ENCODE data around the gene FBXO41. TPM values are rescaled to one million over a fixed set of nuclear protein-coding genes. Genes with fewer than 3 reads are reported as not detected.

Gene FBXO41
- total and polyA plus RNA-seq, 2 donors (not counting 3 experiments of a cell fraction or from before 2014, with no cell fraction given), result 0.88 to 1.5 TPM

DNA sequence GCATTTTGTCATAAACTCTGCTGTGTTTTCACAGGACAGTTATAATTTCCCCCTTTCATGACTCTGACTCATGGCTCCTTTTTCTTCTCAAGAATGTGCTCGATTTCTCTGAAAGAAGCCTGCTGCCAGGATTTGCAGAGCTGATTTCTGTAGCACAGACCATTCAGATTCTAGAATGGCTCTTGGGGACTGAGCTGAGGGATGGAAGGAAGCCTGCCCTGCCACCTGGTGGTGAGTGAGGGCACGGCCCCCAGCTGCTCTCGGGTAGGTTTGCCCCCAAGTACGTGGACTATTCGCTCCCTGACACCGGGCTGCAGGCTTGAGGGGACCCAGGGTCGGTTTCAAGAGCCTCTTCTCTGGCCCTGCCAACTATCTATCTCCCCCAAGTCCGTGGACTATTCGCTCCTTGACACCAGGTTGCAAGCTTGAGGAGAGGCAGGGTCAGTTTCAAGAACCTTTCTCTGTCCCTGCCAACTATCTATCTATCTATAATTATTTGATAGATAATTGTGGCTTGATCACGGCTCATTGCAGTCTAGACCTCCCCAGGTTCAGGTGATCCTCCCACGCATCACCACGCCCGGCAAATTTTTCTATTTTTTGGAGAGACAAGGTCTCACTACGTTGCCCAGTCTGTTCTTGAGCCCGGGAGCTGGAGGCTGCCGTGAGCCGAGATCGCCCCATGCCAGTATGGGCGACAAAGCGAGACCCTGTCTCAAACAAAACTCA is 71.7 kb downstream of the FBXO41 start:
- H3K36me3 ChIP-seq (ENCODE audit: control insufficient read depth in 2 of 2, extremely low read depth in 1 of 2, insufficient read depth in 2 of 2, low read length in 2 of 2), result no peaks in the 10 kb centered on the region
- no peak overlapping the region for H3K4me2 ChIP-seq (ENCODE audit: insufficient read depth, low read length)
- BruUV-seq (replicated peaks), result no TSS peak
- H3K4me3 ChIP-seq (replicated peaks in 1 of 3; ENCODE audit: insufficient read depth in 1 of 3, low read depth in 1 of 3, low read length in 3 of 3), result no peak overlapping the region
- no peak overlapping the region for H2AFZ ChIP-seq (ENCODE audit: low read depth, low read length)
- POLR2A ChIA-PET, result no interaction called here
- H4K20me1 ChIP-seq (replicated peaks; ENCODE audit: control insufficient read depth, extremely low read depth, insufficient read depth, low read length), result no peaks in the 10 kb centered on the region
- DNase-seq (ENCODE audit: low read depth, low spot score), result peak; percentile 77
- H3K27me3 ChIP-seq (ENCODE audit: control insufficient read depth in 2 of 2, insufficient read depth in 2 of 2, low read length in 2 of 2), result peaks cover 0 to 5% of the 10 kb centered on the region in 2 experiments
- no peaks in the 10 kb centered on the region for H3K9me3 ChIP-seq (replicated peaks; ENCODE audit: control insufficient read depth, insufficient read depth, low read length)
- TF ChIP-seq, protein P1, sequence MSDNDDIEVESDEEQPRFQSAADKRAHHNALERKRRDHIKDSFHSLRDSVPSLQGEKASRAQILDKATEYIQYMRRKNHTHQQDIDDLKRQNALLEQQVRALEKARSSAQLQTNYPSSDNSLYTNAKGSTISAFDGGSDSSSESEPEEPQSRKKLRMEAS (IDR thresholded peaks at IDR 0.05; ENCODE audit: insufficient read depth, insufficient read length), result no peak
- TF ChIP-seq, protein P2, sequence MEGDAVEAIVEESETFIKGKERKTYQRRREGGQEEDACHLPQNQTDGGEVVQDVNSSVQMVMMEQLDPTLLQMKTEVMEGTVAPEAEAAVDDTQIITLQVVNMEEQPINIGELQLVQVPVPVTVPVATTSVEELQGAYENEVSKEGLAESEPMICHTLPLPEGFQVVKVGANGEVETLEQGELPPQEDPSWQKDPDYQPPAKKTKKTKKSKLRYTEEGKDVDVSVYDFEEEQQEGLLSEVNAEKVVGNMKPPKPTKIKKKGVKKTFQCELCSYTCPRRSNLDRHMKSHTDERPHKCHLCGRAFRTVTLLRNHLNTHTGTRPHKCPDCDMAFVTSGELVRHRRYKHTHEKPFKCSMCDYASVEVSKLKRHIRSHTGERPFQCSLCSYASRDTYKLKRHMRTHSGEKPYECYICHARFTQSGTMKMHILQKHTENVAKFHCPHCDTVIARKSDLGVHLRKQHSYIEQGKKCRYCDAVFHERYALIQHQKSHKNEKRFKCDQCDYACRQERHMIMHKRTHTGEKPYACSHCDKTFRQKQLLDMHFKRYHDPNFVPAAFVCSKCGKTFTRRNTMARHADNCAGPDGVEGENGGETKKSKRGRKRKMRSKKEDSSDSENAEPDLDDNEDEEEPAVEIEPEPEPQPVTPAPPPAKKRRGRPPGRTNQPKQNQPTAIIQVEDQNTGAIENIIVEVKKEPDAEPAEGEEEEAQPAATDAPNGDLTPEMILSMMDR (IDR thresholded peaks at IDR 0.05; ENCODE audit: extremely low read depth in 1 of 2, insufficient read depth in 1 of 2, low read depth in 1 of 2, low read length in 2 of 2), result peak; percentile 96 to 99
- H3K9me1 ChIP-seq (replicated peaks; ENCODE audit: control insufficient read depth, extremely low read depth, insufficient read depth, low read length), result no peaks in the 10 kb centered on the region
- H3K79me2 ChIP-seq (ENCODE audit: control insufficient read depth, insufficient read depth, low read length), result peaks cover 16% of the 10 kb centered on the region
- no peak overlapping the region for H3K27ac ChIP-seq (ENCODE audit: insufficient read depth, low read depth, low read length)
- dilution Hi-C loops (cut with MboI; ENCODE audit: extremely low pct_ligation_motif_present, low sequenced_read_pairs) (no loop called here), intact Hi-C loops (cut with micrococcal nuclease) (loop anchor here (1.0 kb wide), 2 partner anchors 127 to 320 kb away; no protein-coding TSS in a partner anchor)
- peak; percentile 83 for FAIRE-seq
- peaks cover 9% of the 10 kb centered on the region for H3K4me1 ChIP-seq (ENCODE audit: control insufficient read depth, extremely low read depth, insufficient read depth, low read length)
- CTCF ChIA-PET, result interaction anchor here (0.6 to 4.2 kb wide), 38 partner anchors 8 to 350 kb away, joined by 3 to 100 read pairs (median 5); partner anchors contain the start of genes CCT7, EMX1, NOTO and PRADC1
- H3K9ac ChIP-seq (replicated peaks; ENCODE audit: extremely low read depth, insufficient read depth, low read length), result no peak overlapping the region

DNA sequence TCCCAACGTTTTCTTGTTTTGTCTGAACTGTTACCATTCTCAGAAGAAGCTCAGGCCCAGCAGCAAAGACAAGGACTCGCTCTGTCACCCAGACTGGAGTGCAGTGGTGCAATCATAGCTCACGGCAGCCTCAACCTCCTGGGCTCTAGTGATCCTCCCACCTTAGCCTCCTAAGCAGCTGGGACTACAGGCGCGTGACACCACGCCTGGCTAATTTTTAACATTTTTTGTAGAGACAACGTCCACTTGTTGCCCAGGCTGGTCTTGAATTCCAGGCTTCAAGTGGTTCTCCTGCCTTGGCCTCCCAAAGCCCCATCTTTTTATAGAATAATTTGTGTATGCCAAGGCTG is 72.2 kb downstream of the FBXO41 start:
- no peaks in the 10 kb centered on the region for H3K9me3 ChIP-seq (replicated peaks; ENCODE audit: control insufficient read depth, insufficient read depth, low read length)
- no TSS peak for BruUV-seq (replicated peaks)
- TF ChIP-seq MYC (IDR thresholded peaks at IDR 0.05; ENCODE audit: low read depth, low read length) (no peak), JUN (IDR thresholded peaks at IDR 0.05; ENCODE audit: borderline replicate concordance, insufficient read depth, insufficient read length, low read depth) (no peak), GATA2 (IDR thresholded peaks at IDR 0.05; ENCODE audit: insufficient read depth, insufficient read length, low read depth, low read length) (no peak), FOS (IDR thresholded peaks at IDR 0.05; ENCODE audit: borderline replicate concordance, insufficient read depth, low read length) (no peak), POLR2AphosphoS5 (IDR thresholded peaks at IDR 0.05; ENCODE audit: insufficient read depth, low read depth, low read length) (no peak), EZH2 (IDR thresholded peaks at IDR 0.05; ENCODE audit: borderline replicate concordance, low read depth, low read length, severe bottlenecking) (no peak), POLR2A (IDR thresholded peaks at IDR 0.05; ENCODE audit: low read depth, low read length) (no peak)
- TF ChIP-seq, protein P1 (IDR thresholded peaks at IDR 0.05; ENCODE audit: insufficient read depth, insufficient read length), result no peak
- TF ChIP-seq, protein P2 (IDR thresholded peaks at IDR 0.05; ENCODE audit: extremely low read depth in 1 of 2, insufficient read depth in 1 of 2, low read depth in 1 of 2, low read length in 2 of 2), result no peak
- H3K27me3 ChIP-seq (ENCODE audit: control insufficient read depth in 2 of 2, insufficient read depth in 2 of 2, low read length in 2 of 2), result peaks cover 0 to 5% of the 10 kb centered on the region in 2 experiments
- H3K9me1 ChIP-seq (replicated peaks; ENCODE audit: control insufficient read depth, extremely low read depth, insufficient read depth, low read length), result no peaks in the 10 kb centered on the region
- peaks cover 9% of the 10 kb centered on the region for H3K4me1 ChIP-seq (ENCODE audit: control insufficient read depth, extremely low read depth, insufficient read depth, low read length)
- no peaks in the 10 kb centered on the region for H3K36me3 ChIP-seq (ENCODE audit: control insufficient read depth in 2 of 2, extremely low read depth in 1 of 2, insufficient read depth in 2 of 2, low read length in 2 of 2)
- DNase-seq (ENCODE audit: low read depth, low spot score) (no peak), FAIRE-seq (no peak)
- dilution Hi-C loops (cut with MboI; ENCODE audit: extremely low pct_ligation_motif_present, low sequenced_read_pairs) (no loop called here), intact Hi-C loops (cut with micrococcal nuclease) (loop anchor here (1.0 kb wide), 2 partner anchors 127 to 320 kb away; no protein-coding TSS in a partner anchor)
- H3K4me2 ChIP-seq (ENCODE audit: insufficient read depth, low read length), result no peak overlapping the region
- H3K9ac ChIP-seq (replicated peaks; ENCODE audit: extremely low read depth, insufficient read depth, low read length), result no peak overlapping the region
- H3K4me3 ChIP-seq (replicated peaks in 1 of 3; ENCODE audit: insufficient read depth in 1 of 3, low read depth in 1 of 3, low read length in 3 of 3), result no peak overlapping the region
- CTCF ChIA-PET, result interaction anchor here (0.6 to 4.2 kb wide), 38 partner anchors 8 to 350 kb away, joined by 3 to 100 read pairs (median 5); partner anchors contain the start of genes CCT7, EMX1, NOTO and PRADC1
- H3K27ac ChIP-seq (ENCODE audit: insufficient read depth, low read depth, low read length), result no peak overlapping the region
- peaks cover 15% of the 10 kb centered on the region for H3K79me2 ChIP-seq (ENCODE audit: control insufficient read depth, insufficient read depth, low read length)
- no peak overlapping the region for H2AFZ ChIP-seq (ENCODE audit: low read depth, low read length)
- POLR2A ChIA-PET, result no interaction called here
- H4K20me1 ChIP-seq (replicated peaks; ENCODE audit: control insufficient read depth, extremely low read depth, insufficient read depth, low read length), result no peaks in the 10 kb centered on the region
